Measurements from ENCODE around the gene TUG1. TPM values are rescaled to one million over a fixed set of nuclear protein-coding genes. Genes with fewer than 3 reads are reported as not detected.
A peak's percentile ranks its signal among the peaks of the same experiment; 100 is the strongest.

Gene TUG1
- total RNA-seq, 1 donor = 82.0 TPM

- peaks cover 41% of the 10 kb centered on the region for H3K9me3 ChIP-seq (ENCODE audit: low read depth, low read length)
- H3K27me3 ChIP-seq (ENCODE audit: insufficient read depth, low read length) = no peaks in the 10 kb centered on the region
- peaks cover 24% of the 10 kb centered on the region for H3K4me1 ChIP-seq (ENCODE audit: insufficient read depth, low read length)
- peak overlapping the region; percentile 61 for H3K4me3 ChIP-seq (ENCODE audit: low read length)
These were observed 679 bp downstream of the TUG1 start for GRCh38 chr22:30969532-30970355.

DNA sequence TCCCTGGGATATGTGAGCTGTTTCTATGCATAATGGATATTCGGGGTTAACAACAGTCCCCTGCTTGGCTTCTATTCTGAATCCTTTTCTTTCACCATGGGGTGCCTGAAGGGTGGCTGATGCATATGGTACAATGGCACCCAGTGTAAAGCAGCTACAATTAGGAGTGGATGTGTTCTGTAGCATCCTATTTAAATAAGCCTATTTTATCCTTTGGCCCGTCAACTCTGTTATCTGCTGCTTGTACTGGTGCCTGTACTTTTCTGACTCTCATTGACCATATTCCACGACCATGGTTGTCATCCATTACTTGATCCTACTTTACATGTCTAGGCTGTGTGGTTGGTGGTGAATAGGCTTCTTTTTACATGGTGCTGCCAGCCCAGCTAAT, 1.3 kb downstream of the TUG1 start:
- Histone ChIP-seq H3K4me1 (ENCODE audit: insufficient read depth, low read length) (peaks cover 24% of the 10 kb centered on the region), H3K4me3 (ENCODE audit: low read length) (peak overlapping the region; percentile 61), H3K9me3 (ENCODE audit: low read depth, low read length) (peaks cover 47% of the 10 kb centered on the region), H3K27me3 (ENCODE audit: insufficient read depth, low read length) (no peaks in the 10 kb centered on the region)

- Histone ChIP-seq H3K27me3 (ENCODE audit: insufficient read depth, low read length) (no peaks in the 10 kb centered on the region), H3K9me3 (ENCODE audit: low read depth, low read length) (peaks cover 77% of the 10 kb centered on the region), H3K4me1 (ENCODE audit: insufficient read depth, low read length) (peaks cover 11% of the 10 kb centered on the region), H3K4me3 (ENCODE audit: low read length) (no peak overlapping the region)
These were observed 9.4 kb downstream of the TUG1 start for GRCh38 chr22:30978304-30978962.

- no peaks in the 10 kb centered on the region for H3K27me3 ChIP-seq (ENCODE audit: insufficient read depth, low read length)
- peaks cover 72% of the 10 kb centered on the region for H3K9me3 ChIP-seq (ENCODE audit: low read depth, low read length)
- H3K4me3 ChIP-seq (ENCODE audit: low read length) = no peak overlapping the region
- H3K4me1 ChIP-seq (ENCODE audit: insufficient read depth, low read length) = peaks cover 11% of the 10 kb centered on the region
These were observed 10.9 kb downstream of the TUG1 start for GRCh38 chr22:30979932-30980331.

- Histone ChIP-seq H3K9me3 (ENCODE audit: low read depth, low read length) (peaks cover 47% of the 10 kb centered on the region), H3K27me3 (ENCODE audit: insufficient read depth, low read length) (no peaks in the 10 kb centered on the region)
These were observed 13.4 kb downstream of the TUG1 start for GRCh38 chr22:30982512-30982911.

GRCh38 chr22:30984317-30984716, 15.3 kb downstream of the TUG1 start:
- Histone ChIP-seq H3K27me3 (ENCODE audit: insufficient read depth, low read length) (no peaks in the 10 kb centered on the region), H3K4me1 (ENCODE audit: insufficient read depth, low read length) (peaks cover 5% of the 10 kb centered on the region), H3K4me3 (ENCODE audit: low read length) (no peak overlapping the region), H3K9me3 (ENCODE audit: low read depth, low read length) (peaks cover 33% of the 10 kb centered on the region)

More at GRCh38 chr22:30982512-30982911, 13.4 kb downstream of the TUG1 start:
- no peak overlapping the region for H3K4me3 ChIP-seq (ENCODE audit: low read length)
- peaks cover 7% of the 10 kb centered on the region for H3K4me1 ChIP-seq (ENCODE audit: insufficient read depth, low read length)

GRCh38 chr22:30985561-30986208, 16.6 kb downstream of the TUG1 start:
- H3K4me1 ChIP-seq (ENCODE audit: insufficient read depth, low read length) = peaks cover 18% of the 10 kb centered on the region
- H3K4me3 ChIP-seq (ENCODE audit: low read length) = no peak overlapping the region
- H3K27me3 ChIP-seq (ENCODE audit: insufficient read depth, low read length) = no peaks in the 10 kb centered on the region
- H3K9me3 ChIP-seq (ENCODE audit: low read depth, low read length) = peaks cover 22% of the 10 kb centered on the region

DNA sequence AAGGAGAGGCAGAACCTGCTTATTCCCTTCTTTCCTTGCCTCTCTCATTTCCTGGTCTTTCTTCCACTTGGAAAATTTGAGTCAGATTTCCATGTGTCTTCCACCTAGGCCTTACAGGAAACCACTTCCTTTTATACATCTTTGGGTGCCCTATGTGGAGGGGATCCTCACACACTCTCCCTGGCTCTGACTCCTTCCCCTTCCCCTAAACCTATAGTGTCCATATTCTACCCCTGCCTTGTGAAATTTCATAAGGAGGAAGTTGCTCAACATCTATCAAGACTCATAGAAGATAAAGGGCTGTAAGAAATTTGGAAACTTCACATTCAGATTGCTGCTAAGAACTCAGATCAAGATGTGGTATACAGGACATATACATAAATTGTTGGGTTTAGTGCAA, 20.4 kb downstream of the TUG1 start:
- Histone ChIP-seq H3K4me1 (ENCODE audit: insufficient read depth, low read length) (peaks cover 19% of the 10 kb centered on the region), H3K9me3 (ENCODE audit: low read depth, low read length) (peaks cover 5% of the 10 kb centered on the region), H3K4me3 (ENCODE audit: low read length) (no peak overlapping the region), H3K27me3 (ENCODE audit: insufficient read depth, low read length) (no peaks in the 10 kb centered on the region)

- peaks cover 28% of the 10 kb centered on the region for H3K4me1 ChIP-seq (ENCODE audit: insufficient read depth, low read length)
- no peaks in the 10 kb centered on the region for H3K27me3 ChIP-seq (ENCODE audit: insufficient read depth, low read length)
- H3K4me3 ChIP-seq (ENCODE audit: low read length) = no peak overlapping the region
- H3K9me3 ChIP-seq (ENCODE audit: low read depth, low read length) = no peaks in the 10 kb centered on the region
These were observed 21.6 kb downstream of the TUG1 start for GRCh38 chr22:30990690-30991089.

DNA sequence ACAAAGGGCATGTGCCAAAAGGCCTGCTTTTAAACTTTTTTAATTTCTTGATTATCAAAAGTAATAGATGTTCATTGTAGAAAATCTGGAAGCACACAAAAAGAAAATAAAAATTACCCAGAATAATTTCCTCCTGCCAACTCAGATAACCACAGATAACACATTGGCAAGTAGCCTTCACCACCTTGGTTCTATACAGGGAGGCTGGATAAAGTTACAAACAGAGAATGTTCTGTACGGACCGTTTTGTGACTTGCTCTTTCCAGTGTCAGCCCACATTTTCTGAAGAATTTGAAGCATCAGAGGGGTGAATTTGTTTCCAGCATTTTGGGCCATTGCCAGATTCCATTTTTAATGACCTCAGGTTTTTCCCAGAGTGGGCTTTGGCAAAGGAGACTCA, 23.5 kb downstream of the TUG1 start:
- no peak overlapping the region for H3K4me3 ChIP-seq (ENCODE audit: low read length)
- peaks cover 44% of the 10 kb centered on the region for H3K4me1 ChIP-seq (ENCODE audit: insufficient read depth, low read length)
- no peaks in the 10 kb centered on the region for H3K9me3 ChIP-seq (ENCODE audit: low read depth, low read length)
- H3K27me3 ChIP-seq (ENCODE audit: insufficient read depth, low read length) = no peaks in the 10 kb centered on the region

DNA sequence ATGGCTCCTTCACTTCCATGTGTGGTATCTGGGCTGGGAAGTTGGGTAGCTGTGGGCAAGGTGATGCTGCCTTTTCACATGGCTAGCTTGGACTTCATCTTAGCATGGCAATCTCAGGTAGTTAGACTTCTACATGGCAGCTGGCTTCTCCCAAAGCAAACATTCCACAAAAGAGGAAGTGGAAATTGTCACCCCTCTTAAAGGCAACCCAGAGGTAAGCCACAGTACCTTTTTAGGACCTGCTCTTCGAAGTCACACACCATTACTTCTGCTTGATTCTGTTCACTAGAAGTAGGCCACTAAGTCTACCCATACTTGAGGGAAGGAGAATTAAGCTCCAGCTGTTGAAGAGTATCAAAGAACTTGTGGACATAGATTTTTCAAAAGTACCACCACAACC, 25.9 kb downstream of the TUG1 start:
- H3K4me3 ChIP-seq (ENCODE audit: low read length) = no peak overlapping the region
- H3K27me3 ChIP-seq (ENCODE audit: insufficient read depth, low read length) = no peaks in the 10 kb centered on the region
- H3K4me1 ChIP-seq (ENCODE audit: insufficient read depth, low read length) = peaks cover 34% of the 10 kb centered on the region
- no peaks in the 10 kb centered on the region for H3K9me3 ChIP-seq (ENCODE audit: low read depth, low read length)

DNA sequence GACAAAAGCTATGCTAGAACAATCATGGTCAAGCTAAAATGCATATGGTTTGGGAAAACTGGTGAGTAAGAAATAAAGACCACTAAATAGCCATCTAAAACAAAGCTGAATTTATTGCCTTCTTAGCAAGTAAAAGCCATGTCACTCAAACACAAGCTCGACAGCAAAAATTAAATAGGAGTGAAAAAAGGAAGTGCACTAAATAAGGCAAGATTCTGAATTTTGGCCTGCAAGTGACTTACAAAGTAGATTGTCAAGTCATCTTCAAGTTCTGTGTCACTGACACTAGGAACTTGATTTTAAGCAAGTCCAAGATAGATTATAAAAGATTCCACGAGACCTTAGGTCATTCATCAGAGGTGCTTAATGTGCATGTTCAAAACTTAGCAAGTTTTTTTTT, 27.4 kb downstream of the TUG1 start:
- Histone ChIP-seq H3K4me1 (ENCODE audit: insufficient read depth, low read length) (peaks cover 26% of the 10 kb centered on the region), H3K4me3 (ENCODE audit: low read length) (no peak overlapping the region), H3K27me3 (ENCODE audit: insufficient read depth, low read length) (no peaks in the 10 kb centered on the region), H3K9me3 (ENCODE audit: low read depth, low read length) (no peaks in the 10 kb centered on the region)

DNA sequence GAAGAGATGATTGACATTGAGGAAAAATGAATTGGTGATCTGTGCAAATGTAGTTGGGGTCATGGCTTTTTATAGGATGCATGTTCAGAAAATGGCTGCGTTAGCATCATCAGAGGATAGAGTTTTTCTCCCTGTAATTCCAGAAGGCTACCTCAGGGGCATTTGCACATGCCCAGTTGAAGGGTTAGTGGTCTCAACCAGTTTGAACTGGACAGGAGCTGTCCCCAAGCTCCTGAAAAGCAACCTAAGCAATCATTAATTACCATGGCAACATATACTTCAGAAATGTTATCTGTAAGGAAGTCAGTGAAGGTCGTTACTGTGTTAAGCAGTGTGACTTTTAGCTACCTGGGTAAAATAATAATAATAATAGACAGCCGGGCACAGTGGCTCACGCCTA, 29.3 kb downstream of the TUG1 start:
- Histone ChIP-seq H3K4me1 (ENCODE audit: insufficient read depth, low read length) (peaks cover 26% of the 10 kb centered on the region), H3K4me3 (ENCODE audit: low read length) (no peak overlapping the region), H3K27me3 (ENCODE audit: insufficient read depth, low read length) (no peaks in the 10 kb centered on the region), H3K9me3 (ENCODE audit: low read depth, low read length) (no peaks in the 10 kb centered on the region)

DNA sequence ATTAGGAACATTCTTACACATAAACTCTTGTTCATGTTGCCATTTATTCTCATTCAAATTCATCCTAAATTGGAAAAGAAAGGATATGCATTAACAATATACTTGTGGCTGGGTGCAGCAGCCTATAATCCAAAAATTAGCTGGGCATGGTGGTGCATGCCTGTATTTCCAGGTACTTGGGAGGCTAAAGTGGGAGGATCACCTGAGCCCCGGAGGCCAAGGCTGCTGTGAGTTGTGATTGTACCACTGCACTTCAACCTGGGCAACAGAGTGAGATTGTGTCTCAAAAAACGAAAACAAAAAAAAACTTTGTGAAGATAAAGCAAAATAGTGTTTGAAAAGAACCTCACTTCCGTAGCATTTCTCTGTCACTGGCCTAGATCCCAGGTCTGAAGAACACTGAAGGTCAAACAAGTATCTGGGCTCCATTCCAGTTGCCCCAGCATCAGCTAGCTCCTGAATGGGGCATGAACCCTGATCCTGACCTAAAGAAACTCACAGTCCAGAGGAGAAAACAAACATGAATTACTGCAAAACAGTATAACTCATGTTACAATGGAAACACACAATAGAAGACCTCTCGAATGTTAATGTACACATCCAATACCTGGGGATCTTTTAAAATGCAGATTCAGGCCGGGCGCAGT, 32.2 kb downstream of the TUG1 start:
- H3K4me1 ChIP-seq (ENCODE audit: insufficient read depth, low read length) = peaks cover 11% of the 10 kb centered on the region
- H3K27me3 ChIP-seq (ENCODE audit: insufficient read depth, low read length) = no peaks in the 10 kb centered on the region
- H3K9me3 ChIP-seq (ENCODE audit: low read depth, low read length) = peaks cover 4% of the 10 kb centered on the region
- no peak overlapping the region for H3K4me3 ChIP-seq (ENCODE audit: low read length)

DNA sequence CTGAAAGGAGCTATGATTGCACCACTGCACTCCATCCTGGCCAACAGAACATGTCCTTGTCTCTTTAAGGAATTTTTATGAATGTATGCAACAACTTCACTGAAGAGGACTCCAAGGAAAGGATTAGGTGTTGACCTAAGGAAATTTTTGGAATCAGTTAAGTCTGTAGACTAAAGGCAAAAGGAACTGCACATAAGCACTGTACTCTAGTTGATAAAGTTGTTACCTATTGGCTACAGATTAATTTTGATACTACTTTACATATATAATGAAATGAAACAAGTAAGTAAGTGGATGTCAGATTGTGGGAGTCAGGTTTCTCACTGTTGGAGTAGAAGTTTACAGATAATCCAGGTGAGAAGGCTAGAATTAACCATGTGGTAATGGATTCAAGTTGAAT, 36.5 kb downstream of the TUG1 start:
- H3K9me3 ChIP-seq (ENCODE audit: low read depth, low read length) = peaks cover 4% of the 10 kb centered on the region
- H3K4me1 ChIP-seq (ENCODE audit: insufficient read depth, low read length) = no peaks in the 10 kb centered on the region
- H3K27me3 ChIP-seq (ENCODE audit: insufficient read depth, low read length) = no peaks in the 10 kb centered on the region
- no peak overlapping the region for H3K4me3 ChIP-seq (ENCODE audit: low read length)
